Activated T-cell treated with anti-CD3 and anti-CD28 coated beads, Interleukin-2, amount 50 U/mL, for 48 hours (primary cell): Measurements from ENCODE around the gene GOLGA6C.
A peak's percentile ranks its signal among the peaks of the same experiment; 100 is the strongest.
"Not testable (repeated sequence)": the region's sequence is repeated elsewhere in the genome, so short reads cannot be mapped to it uniquely, and the experiment has no call there.

Source experiments
- DNase-seq, 2 experiments: peaks; one replicate each; pipeline ENCODE4 v3.0.0-alpha.2; 2020

Gene GOLGA6C

DNA sequence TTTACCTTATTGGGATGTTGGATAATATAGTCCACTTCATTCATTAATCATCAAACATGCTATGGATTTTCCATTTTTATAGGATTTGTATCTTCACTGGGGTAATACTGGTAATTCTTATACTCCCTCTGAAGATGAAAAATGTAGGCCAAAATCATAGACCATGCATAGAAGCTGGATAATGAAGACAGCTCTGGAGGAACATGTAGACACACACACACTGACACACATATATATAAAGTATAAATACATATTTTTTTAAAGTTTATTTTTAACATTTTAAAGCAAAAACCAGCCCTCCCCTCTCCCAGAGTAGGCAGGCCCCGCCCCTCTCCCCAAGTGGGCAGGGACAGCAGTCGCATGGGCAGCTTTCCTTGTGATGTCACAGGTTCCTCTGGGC lies at the start of gene GOLGA6C:
Gene GOLGA6C, plus strand, starts transcription at position 301 of the 400 bp plus-strand sequence. CDS start 265 bp downstream, outside the sequence.
- DNase-seq: not testable (repeated sequence)

- no peak for DNase-seq
Measured at GRCh38 chr15:75208501-75209288, 49.4 kb upstream of the GOLGA6C start.

DNA sequence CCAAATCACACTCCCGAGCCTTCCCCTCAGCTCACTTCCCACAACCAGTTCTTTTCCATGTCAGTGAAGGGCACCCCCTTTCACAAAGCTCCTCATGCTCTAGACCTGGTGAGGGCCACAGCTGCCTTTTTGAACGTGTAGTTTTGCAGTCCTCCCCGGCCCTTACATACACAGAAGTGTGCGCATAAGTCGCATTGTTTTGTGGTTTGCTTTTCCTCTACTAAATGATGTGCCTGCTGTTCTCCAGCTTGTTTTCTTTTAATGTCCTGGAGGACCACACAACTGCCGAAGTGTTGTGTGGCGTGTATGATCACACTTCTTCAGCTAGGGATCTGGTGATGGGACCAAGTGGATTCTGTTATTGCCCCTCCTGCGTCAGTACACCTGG lies 48.9 kb upstream of the GOLGA6C start:
- no peak for DNase-seq

DNA sequence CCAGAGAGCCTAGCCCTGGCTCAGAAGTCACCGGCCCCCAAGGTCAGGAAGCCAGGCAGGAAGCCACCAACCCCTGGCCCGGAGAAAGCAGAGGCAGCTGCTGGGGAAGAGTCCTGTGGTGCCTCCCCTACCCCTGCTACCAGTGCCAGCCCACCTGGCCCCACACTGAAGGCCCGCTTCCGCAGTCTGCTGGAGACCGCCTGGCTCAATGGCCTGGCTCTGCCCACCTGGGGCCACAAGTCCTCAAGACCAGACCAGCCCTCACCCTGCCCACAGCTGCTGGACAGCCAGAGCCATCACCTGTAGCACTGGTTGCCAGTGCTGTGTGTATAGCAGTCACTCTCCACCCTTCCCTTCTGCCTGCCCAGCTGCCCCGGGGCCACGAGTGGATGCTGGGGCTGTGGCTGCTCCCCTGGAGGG lies 47.3 kb upstream of the GOLGA6C start:
- no peak for DNase-seq

DNA sequence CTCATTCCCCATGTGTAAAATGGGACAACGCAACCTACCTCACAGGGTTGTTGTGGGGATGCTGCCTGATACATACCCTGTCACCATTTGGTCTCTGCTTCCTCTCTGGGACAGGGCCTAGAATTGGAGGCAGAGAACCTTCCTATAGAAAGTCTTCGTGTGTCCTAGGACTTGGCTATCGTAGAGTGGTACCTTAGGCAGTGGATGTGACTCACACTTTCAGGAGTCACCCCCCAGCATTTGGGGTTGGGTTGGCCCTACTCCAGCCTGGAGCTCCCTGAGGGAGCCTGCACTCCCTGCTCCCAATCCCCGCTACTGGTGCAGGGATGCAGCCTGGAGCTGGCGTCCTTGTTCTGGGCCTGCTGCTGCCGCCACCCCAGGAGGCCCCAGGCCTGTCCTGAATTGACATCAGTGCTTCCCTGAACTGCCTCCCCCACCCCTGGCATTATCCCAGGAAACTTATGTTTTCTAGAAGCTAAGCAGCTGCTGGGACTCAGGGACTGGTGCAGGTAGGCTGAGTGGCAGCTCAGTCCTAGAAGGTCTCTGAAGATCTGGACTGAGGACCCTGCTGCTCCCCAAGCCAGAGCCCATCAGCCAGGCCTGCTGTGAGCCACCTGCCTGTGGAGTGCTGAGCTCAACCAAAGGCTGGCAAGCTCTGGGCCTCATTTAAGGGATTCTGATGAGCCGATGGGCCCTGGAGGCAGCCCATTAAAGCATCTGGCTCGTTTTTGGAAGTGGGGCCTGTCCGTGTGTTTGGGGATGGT lies 46.5 kb upstream of the GOLGA6C start:
- DNase-seq: no peak

DNA sequence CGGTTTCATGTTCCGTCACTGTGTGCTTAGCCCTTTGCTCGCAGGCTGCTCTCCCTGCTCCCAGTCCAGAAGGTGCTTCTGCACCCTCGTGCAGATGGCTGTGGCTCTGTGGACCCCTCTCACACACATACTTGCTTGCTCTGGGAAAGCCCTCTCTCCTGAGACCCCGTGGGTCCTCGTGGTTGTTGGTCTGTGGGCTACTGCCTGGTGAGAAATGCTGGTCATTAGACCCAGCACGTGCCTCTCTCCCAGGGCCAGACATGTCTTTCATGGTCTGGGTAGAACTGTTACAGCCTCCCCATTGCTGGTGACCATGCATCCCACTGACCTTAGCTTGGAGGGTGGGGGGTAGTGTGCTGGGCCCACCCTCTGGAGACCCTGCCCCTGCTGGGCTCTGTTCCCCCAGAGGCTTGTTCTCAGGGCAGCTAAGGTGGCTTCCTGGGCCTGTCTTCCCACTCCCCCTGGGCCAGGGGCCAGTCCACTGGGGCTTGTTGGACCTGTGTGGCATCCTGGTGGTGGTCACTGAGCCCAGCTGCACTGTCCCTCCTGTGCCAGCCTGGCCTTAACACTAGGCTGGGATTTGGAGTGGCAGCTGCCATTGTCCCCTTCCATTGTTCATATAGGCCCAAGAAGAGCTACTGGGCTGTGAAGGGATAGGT lies 45.8 kb upstream of the GOLGA6C start:
- no peak for DNase-seq

DNA sequence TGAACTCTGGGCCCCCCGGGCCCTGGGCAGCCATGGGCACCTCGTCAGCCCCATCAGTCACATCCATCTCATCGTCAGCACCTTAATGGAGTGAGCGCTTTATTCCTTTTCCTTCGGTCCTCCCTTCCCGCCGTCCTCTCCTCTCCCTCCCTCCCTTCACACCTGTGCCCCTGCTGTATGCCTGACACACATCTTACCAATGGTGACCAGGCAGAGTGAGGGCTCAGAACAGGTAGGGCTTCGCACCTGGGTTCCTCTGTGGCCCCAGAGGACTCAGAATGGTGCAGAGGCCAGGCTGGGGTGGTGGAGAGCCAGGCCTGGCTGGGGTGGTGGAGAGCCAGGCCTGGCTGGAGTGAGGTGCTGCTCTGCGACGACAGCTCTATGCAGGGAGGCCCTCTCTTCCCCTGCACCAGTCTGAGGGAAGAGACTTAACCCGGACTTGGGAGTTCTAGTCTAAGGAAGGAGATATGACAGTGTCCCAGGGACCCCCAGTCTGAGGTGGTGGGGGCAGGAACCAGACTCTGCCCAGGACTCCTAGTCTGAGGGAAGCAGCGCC lies 44.8 kb upstream of the GOLGA6C start:
- no peak for DNase-seq

- no peak for DNase-seq
Measured at GRCh38 chr15:75213768-75214221, 44.3 kb upstream of the GOLGA6C start.

GRCh38 chr15:75214293-75215096 lies 43.6 kb upstream of the GOLGA6C start:
- no peak for DNase-seq

- DNase-seq: peak; percentile 30 to 32
Measured at GRCh38 chr15:75215107-75216004, 42.8 kb upstream of the GOLGA6C start.

DNA sequence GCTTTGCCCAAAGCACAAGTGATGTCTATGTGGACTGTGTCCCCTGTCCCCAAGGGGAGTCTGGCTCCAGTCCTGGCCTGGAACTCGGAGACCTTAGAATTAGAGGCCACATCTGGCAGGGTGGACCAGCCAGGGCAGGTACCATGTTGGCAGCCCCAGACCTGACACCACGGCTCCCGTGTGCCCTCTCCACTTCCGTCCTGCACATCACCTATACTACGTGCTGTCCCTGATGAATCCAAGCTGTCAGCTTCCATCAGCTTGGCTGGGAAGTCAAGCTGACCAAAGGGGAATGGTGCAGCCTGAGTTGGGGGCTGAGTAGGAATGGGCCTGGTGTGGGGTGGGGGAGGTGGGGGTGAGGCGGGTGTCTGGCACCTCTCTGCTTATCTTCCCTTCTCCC lies 41.1 kb upstream of the GOLGA6C start:
- no peak for DNase-seq

GRCh38 chr15:75217574-75217973 lies 40.6 kb upstream of the GOLGA6C start:
- DNase-seq: not testable (repeated sequence)

GRCh38 chr15:75219507-75219929 lies 38.6 kb upstream of the GOLGA6C start:
- DNase-seq: not testable (repeated sequence)

DNA sequence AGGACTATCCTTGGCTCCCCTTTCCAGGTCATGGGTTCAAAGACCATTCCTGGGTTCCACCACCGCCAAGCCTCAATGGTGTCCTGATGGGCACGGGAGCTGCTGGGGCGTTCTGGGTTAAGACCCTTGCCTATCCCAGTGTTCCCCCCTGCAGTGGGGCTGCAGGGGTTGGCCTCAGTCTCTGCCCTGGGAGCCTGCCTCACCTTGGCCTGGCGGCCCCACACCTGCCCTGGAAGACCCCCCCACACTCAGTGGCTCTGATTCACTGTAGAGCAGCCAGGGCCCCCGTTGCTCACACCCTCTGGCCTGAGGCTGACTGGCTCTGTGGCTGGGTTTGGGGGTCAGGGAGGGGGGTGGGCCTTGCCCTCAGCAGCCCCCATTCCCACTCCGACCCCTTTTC lies 34.4 kb upstream of the GOLGA6C start:
- no peak for DNase-seq

GRCh38 chr15:75224281-75224680 lies 33.9 kb upstream of the GOLGA6C start:
- DNase-seq: no peak

GRCh38 chr15:75225102-75225836 lies 32.9 kb upstream of the GOLGA6C start:
- DNase-seq: not testable (repeated sequence)

DNA sequence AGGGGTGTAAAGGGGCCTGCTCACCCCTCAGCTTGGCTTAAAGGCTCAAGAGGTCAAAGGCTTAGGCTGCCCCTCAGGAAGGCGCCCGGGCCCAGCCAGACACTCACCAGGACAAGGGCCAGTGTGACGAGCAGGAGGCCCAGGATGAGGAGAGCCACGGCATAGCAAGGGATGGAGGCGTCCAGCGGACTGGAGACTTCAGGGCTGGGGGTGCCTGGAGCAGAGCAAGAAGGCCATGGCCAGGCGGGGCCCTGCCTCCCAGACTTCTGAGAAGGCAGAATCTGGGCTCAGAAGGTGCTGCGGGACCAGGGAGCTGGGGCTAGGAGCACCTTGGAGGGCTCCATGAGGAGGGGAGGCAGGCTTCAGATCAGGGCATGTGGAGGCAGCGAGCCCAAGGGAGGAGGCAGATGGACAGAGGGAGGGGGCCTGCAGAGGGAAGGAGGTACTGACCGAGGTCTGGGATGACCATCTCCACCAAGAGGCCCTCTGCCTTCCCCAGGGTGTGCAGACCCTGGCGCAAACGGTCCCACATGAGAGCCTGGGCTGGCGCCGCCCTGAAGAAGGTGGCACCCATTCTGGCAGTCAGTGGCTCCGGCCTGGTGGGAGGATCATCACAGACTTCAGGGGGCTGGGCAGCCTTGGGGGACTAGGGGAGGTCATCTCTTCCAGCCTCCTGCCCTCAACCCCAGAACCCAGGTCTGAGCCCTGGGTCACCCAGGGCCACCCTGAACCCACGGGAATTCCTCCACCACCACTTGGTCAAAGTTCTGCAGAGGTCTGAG lies 32.0 kb upstream of the GOLGA6C start:
- DNase-seq: no peak

DNA sequence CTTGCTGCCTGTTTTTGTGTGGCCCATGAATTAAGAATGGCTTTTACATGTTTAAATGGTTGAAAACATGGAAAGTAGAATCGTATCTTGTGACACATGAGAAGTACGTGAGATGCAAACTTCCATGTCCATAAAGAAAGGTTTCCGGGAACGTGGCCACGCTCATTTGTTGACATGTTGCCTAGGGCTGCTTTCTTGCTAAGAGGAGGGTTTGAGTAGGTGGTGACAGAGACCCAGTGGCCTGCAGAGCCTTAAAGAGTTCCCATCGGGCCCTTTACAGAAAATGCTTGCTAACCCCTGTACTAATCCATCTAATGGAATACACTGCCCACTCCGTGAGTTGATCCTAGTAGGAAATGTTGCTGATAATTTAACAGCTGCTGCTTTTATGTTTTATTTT lies 31.0 kb upstream of the GOLGA6C start:
- not testable (repeated sequence) for DNase-seq

DNA sequence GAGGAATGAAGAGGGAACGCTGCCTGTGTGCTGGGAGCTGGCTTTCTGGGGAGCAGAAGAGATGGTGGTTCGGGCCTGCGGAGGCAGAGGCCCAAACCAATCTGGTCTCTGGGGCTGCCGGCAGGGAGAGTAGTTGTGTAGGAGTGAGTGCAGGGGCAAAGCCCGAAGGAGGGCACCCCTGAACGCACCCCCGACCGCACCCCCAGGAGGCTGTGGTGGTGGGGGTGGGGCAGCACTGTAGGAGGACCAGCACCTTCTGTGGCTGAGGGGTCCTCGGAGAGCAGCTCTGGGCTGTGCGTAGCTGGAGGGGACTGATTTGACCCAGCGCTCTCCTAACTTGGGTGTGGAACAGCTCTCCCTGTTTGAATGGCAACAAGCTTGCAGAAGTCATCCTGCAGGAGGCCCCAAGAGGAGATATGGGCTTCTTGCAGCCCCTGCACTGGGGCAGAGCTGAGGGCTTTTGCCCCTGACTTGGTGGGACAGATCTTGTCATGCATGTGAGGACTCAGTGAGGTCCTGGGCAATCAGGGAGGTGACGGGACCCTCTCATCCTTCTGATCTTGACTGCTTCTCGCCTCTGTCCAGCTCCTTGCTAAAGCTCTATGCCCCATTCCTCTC lies 30.4 kb upstream of the GOLGA6C start:
- no peak for DNase-seq
